Stimulated activated CD8-positive, alpha-beta memory T cell treated with anti-CD3 and anti-CD28 coated beads, Interleukin-4, amount 100 ng/mL, for 48 hours (primary cell): ENCODE results near the gene JAKMIP1.

Source experiments
- DNase-seq: peaks from one replicate; pipeline ENCODE4 v3.0.0-alpha.2; 2020

Gene JAKMIP1

GRCh38 chr4:6200011-6200921 lies at the start of gene JAKMIP1:
Gene JAKMIP1 (minus strand): TSS chr4:6200549. CDS start chr4:6112850, 87,699 bp downstream.
- DNase-seq, result peak; percentile 95

DNA sequence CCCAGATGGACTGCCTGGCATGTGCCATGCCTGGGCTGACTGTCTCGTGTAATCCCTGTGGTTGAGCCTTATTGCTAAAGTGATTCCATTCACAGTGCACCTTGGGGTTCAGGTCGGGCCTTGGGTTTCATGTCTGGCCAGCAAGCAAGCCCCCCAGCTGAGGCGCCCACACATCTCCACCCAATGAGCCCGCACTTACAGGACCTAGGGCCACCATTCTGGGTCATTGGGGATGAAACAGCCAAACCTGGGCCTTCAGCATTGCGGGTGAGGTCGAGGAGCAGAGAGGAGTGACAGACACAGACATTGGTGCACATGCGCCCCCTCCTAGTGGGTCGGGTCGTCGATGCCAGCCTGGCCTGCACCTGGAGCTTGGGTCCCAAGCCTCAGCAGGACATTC lies 48.0 kb upstream of the JAKMIP1 start:
- no peak for DNase-seq

DNA sequence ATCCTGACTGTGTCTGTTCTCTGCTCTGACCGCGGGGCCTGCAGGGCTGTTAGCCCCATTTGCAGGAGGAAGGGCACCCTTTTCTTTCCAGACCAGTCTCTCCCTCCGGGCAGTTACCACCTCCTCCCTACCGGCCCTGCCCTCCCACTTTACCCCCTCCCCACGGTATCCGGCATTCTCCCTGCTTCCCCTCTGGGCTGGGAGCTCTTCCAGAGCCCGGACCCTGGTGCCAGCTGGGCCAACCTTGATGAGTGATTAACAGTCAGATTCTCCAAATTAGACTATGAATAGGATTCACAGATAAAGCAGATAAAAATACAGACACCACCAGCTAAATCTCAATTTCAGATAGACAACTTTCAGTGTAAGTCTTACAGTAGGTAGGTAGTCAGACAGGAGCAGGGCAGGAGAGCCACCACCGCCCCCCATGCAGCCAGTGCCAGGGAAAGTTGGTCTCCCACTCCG lies 45.9 kb upstream of the JAKMIP1 start:
- no peak for DNase-seq

- DNase-seq, result no peak
These were observed 45.2 kb upstream of the JAKMIP1 start for GRCh38 chr4:6245246-6246169.

DNA sequence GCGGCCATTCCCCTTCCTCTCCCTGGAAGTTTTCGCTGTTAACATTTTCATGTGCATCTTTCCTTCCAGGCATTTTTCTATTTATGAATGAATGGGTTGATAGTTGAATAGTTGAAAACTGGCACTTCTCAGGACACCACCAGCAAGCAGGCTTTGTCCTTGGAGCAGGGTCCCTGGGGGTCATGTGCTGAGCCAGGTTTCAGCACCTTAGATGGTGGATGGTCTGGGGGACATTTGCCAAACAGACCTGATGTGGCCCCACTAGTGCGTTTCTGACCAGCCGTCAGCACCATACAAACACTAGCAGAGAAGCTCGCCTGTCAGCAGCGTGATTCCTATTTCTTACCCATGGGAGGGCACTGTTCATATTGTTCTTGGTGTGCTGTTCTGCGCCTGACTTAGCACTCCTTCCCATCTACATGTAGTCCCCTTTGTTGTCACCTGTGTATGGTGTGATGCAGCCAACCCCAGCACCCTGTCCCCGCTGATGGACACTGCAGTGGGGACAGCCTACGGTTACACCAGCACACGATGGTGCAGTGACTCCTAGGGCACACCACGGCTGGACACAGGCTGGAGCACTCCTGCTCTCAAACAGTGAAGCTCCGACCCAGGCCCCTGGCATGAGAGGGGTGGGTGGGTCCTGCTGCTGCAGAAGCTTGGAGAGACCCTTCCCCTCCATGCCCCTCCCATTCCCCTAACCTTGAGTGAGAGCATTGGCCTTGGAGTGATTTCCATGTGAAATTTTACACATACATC lies 42.1 kb upstream of the JAKMIP1 start:
- no peak for DNase-seq

GRCh38 chr4:6241062-6241845 lies 40.9 kb upstream of the JAKMIP1 start:
- no peak for DNase-seq

DNA sequence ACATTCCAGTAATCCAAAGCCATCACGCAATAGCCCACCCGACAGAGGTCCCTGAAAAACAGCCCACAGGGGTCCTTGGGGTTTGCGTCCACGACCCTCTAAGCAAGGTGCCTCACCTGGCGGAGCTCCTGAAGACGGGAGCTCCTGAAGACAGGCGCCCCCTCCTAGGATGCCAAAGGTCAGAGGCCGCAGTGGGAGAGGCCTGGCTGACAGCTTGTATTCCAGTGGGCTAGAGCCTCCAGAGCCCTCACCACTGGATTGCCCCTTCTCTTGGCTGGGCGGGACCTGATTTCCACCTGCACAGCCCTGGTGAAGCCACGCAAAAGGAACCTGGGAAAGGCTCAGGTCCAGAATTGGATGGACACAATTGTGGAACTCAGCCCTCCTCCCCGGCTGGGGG lies 39.6 kb upstream of the JAKMIP1 start:
- DNase-seq, result no peak

DNA sequence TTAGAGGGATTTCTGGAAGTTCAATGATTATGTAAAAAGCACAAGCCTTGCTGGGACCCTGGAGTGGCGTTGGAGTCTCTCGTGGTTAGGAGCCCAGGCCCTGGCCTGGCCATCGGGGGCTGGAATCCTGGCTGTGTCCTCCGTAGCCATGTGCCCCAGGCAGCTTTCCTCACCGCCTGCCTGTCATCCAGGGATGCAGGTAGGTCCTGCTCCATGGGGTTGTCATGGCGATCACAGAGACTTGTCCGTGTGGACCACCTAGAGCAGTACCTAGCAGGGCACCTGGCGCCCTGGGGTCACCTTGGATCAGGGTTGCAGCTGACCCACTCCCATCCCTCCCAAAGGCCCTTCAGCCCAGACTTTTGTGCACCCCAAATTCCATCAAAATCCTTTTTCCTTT lies 39.1 kb upstream of the JAKMIP1 start:
- DNase-seq, result no peak

GRCh38 chr4:6236816-6237390 lies 36.6 kb upstream of the JAKMIP1 start:
- no peak for DNase-seq

DNA sequence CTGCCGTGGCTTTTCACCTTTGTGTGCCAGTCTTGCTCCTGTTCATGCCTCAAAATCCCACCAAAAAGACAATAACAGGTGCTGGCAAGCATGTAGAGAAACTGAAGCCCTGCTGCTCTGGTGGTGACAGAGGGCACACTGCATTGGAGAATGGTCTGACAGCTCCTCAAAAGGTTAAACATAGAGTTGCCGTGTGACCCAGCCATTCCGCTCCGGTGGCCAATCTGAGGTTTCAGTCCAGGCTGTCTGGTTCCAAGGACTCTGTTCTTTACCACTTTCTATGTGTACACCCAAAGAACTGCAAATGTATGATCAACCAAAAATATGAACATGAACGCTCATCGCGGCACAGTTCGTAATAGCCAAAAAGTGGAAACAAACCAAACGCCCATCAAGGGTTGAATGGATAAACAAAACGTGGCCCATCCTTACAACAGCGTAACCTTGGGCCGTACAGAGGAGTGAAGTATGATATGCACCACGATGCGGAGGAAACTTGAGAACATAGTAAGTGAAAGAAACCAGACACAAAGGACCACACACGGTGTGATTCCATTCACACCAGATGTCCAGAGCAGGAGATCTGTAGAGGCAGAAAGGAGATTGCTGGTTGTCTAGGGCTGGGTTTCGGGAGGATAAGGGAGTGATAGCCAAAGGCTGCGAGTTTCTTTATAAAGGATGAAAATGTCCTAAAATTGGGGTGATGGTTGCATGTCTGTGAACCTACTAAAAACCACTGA lies 35.7 kb upstream of the JAKMIP1 start:
- DNase-seq, result no peak

GRCh38 chr4:6235012-6235411 lies 34.7 kb upstream of the JAKMIP1 start:
- DNase-seq, result no peak

DNA sequence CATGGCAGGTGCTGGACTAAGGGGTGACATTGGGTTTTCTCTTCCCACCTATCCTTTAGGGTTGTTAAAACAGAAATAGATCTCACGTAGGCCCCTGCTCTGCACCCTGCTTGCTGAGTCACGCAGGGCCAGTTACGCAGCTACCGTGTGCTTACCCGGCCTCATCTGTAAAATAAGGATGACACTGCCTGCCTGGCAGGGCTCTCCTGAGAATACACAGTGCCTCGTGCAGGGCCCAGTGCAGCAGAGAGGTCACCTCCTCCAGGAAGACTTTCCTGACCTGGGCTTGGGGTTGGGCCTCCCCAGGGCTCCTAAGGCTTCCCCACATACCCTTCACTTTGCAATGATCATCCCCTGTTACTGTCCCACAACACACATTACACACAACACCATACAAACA lies 33.6 kb upstream of the JAKMIP1 start:
- no peak for DNase-seq

GRCh38 chr4:6232836-6233785 lies 32.8 kb upstream of the JAKMIP1 start:
- DNase-seq, result no peak

DNA sequence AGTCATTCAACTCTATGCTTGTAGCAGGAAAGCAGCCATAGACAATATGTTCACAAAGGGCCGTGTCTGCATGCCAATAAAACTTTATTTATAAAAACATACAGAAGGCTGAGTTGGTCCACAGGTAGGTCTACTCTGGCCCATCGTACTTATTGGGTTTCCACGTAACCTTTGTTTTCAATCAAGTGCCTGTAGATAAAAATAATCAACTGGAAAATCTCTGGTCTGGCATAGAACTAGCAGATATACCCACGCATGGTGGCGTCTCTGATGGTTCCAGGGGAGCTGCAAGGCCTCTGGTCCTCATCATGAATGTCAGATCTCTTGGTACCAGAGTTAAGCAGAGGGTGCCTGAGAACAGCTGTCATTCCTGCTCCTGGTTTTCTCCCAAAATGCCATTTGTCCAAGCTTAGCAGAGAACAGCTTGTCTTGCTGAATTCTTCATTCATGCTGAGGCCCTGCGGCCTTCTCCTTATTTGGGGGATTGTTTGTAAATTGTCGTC lies 31.4 kb upstream of the JAKMIP1 start:
- DNase-seq, result no peak

GRCh38 chr4:6230827-6231662 lies 30.7 kb upstream of the JAKMIP1 start:
- DNase-seq, result no peak

- no peak for DNase-seq
These were observed 30.1 kb upstream of the JAKMIP1 start for GRCh38 chr4:6230502-6230785.

GRCh38 chr4:6229671-6230501 lies 29.5 kb upstream of the JAKMIP1 start:
- DNase-seq, result no peak

DNA sequence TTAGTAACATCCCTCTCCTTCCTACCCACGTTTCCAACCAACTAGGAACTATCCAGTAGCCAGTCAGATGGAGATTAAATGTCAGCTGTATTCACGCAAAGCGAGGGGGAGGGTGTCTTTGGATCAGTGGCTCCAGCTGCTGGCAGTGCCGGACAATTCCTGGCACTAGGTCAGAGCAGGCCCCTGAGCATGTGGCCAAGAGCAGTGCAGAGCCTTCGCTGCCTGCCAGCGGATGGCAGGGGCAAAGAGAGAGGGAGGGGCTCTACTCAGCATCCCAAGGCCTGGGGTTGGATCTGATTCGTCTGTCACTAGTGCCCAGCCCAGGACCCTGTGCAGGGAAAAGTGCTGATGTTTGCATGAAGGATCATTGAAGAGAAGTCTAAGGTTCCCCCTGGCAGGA lies 28.7 kb upstream of the JAKMIP1 start:
- DNase-seq, result no peak
